ENCODE measurements around the gene FNDC3B.

The FNDC3B gene

DNA sequence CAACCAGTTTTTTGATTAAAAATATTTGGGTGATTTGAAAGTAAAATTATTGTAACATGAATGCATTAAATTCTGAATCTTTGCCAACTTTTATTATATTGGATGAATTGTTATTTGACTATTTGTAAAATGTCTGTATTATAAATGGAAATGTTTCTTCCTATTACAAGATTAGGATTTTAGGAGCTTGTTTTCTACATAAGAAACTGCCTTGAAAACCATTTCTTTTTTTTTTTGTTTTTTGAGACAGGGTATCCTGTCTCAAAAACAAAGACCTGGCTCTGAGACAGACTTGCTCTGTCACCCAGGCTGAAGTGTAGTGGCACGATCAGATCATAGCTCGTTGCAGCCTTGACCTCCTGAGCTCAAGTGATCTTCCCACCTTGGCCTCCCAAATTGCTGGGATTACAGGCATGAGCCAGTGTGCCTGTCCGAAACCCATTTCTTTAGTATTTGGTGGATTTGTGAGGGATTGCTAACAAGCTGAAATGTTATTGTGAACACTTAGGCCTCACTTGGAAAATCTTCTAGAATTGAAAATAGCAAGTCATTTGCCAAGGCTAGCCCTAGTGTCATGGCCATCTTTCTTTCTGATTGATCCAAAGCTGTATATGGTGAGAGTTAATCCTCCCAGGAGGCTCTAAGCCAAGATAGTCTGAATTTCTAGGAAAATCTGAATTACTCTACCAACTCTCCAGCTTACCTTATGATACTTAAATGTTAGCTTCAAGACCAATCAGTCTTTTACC is 100.3 kb downstream of the FNDC3B start:
- DNase-seq, result no peak

GRCh38 chr3:172140499-172141391 is 101.4 kb downstream of the FNDC3B start:
- no peak for DNase-seq

DNA sequence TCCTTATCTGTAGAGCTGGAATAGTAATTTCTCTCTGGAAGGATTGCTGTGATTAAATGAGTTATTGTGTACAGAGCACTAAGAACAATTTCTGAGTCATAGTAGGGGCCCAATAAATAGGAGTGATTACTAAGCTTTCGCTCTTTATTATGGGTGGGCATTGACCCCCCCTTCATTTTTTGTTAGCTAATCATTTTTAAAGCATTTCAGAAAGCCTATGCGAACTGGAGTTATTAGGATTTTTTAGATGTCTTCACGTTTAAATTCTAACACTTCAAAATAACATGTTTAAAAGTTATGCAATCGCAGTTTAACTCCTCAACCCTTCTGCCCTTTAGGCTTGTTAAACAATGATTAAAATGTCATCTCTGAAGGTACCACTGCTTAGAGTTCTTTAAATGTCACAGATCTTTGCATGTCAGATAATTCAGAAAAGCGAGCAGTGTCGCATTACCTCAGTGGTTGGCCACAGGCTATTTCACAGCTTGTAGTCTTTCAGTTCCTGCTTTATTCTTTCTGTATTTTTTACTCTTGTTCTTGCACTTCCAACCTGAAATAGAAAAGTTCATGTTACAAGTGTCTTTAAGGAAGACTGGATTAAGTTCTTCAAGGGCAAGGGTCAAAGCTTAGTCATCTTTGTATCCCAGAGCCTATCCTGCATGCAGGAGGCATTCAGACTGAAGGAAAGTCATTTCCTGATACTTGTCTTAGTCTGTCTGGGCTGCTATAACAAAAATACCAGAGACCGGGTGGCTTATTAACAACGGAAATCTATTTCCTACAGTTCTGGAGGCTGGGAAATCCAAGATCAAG is 102.9 kb downstream of the FNDC3B start:
- DNase-seq, result no peak

GRCh38 chr3:172142864-172143451 is 103.6 kb downstream of the FNDC3B start:
- no peak for DNase-seq

GRCh38 chr3:172143739-172144497 is 104.5 kb downstream of the FNDC3B start:
- no peak for DNase-seq

- DNase-seq, result no peak
Measured at GRCh38 chr3:172144601-172145000, 105.2 kb downstream of the FNDC3B start.

GRCh38 chr3:172145031-172145686 is 105.8 kb downstream of the FNDC3B start:
- DNase-seq, result no peak

DNA sequence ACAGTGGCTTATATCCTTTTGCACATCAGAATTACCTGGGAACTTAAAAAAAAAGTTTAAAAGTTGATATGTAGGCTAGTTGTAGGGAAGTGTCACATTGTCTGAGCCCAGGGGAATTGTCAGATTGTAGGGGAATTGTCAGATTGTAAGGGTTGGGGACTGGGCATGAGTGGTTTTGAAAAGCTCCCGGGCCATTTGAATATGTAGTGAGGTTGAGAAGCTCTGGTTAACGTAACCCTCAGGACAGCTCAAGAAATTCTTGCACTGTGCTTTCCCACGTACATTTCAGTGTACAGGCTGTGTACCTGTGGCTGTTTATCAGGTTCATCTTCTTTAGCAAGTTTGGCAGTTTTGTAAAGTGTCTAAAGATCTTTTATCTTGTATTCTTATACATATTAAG is 107.0 kb downstream of the FNDC3B start:
- no peak for DNase-seq

GRCh38 chr3:172147113-172147818 is 107.9 kb downstream of the FNDC3B start:
- DNase-seq, result no peak

GRCh38 chr3:172148241-172148640 is 108.9 kb downstream of the FNDC3B start:
- DNase-seq, result no peak

DNA sequence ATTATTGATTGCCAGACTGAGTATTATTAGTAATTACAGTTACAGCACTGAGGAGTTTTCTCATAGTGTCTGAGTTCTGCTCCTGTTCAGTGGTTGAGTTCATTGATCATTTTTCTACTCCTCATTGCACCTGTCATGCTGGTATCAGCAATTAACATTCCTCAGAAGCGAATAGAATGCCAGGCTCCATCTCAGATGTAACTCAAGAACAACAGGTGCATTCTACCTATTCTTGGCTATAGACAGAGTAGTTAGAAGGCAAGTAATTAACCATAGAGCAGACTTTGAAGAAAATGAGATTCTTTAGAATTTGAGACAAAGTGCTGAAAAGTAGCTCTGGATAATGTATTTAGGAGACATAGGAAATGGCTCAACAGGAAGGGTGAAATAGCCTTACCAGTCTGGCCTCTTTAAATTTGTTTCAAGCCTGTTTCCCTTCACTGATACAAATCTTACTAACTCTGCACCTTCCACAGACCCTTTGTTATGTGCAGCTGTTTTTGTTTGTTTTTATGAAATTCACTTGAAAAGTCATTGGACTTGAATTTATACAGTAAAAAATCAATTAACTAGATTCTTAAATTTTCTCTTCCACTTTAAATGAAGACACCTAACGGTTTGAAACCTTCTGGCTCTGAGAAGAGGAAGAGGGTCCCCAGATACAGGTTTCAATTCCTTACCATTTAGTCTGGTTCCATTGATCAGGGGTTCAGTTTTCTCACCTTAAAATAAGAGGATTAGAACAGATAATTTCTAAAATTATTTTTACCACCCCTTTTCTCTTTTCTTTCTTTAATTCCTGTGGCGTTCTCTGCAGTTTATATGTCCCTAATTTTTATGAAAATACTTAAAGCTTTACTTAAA is 109.6 kb downstream of the FNDC3B start:
- DNase-seq, result no peak

- no peak for DNase-seq
Measured at GRCh38 chr3:172150268-172150667, 110.9 kb downstream of the FNDC3B start.

- no peak for DNase-seq
Measured at GRCh38 chr3:172150913-172151650, 111.7 kb downstream of the FNDC3B start.

DNA sequence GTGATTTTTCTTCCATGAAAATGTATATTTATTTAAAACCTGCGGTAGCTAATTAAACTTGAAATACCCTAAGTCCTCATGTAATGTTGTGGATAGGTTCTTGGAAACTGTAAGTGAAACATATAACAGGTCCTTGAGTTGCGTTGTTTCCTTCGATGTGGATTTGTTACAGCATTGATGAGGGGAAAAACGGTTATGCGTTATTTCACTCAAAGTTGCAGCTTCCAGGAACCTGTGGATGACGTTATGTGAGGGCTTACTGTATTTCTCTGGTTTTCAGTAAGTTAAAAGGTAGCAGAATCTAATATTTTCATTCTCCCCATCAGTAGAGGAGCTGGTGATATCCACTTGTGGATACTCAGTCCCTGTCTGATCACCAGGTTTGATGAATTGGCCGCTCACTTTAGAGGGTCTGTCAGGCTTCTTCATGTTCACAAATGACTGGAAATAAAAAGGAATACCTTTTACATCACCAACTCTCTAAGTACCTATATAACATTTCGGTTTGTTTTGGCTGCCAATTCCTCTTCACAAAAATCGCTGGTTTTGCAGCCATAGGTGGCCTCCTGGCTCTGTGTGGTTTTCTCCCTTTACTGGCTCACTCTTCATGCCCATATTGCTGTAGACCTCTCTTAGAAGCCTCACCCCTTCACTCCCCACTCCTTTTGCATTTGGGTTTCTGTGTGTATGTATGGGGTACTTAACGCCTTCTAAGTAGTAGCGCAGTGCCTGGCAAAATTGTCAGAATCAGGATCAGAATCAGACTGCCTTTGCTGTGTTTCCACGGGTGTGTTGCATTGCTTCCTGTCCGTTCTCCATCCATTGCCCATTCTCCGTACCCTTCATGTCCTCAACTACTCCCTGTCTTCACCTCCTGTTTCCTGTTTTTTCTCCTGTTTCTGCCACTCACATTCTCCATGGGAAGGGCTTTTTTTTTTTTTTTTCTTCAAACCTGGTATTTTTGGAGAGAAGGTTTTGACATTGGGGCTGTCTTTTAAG is 112.6 kb downstream of the FNDC3B start:
- DNase-seq, result no peak

DNA sequence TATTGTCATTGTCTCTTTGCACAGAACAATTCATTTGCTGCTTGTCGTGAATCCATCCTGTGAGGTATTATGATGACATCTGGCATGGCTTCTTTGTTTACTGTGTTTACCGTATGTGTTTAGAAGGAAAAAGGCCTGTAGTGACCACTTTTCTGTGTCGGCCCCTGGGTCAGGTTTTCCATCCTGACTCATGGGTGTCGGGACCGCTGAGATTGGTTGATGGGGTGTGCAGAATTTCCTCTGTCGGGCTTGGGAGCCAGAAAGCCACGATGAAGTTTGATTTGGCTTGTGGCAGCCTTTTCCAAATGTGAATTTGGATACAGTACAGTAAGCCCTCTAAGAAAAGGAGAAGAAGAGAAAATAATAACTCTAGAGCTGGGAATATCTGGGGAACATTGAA is 113.5 kb downstream of the FNDC3B start:
- no peak for DNase-seq

- DNase-seq, result no peak
Measured at GRCh38 chr3:172153335-172153861, 114.0 kb downstream of the FNDC3B start.

All from NCI-H1092 (cell line).